ENCODE results near the gene ABCG5. TPM values are rescaled to one million over a fixed set of nuclear protein-coding genes. Genes with fewer than 3 reads are reported as not detected.

The ABCG5 gene
- total and polyA plus RNA-seq, 2 experiments from 2014 or later: 0.08 TPM; not detected in 1

GRCh38 chr2:43810888-43811287, 27.8 kb downstream of the ABCG5 start (continued):
- no peak for TF ChIP-seq CTCF (conservative IDR thresholded peaks at IDR 0.05; ENCODE audit: low read depth in 2 of 2)

- no peaks in the 10 kb centered on the region for H3K27me3 ChIP-seq (ENCODE audit: insufficient read depth)
- H3K36me3 ChIP-seq (ENCODE audit: insufficient read depth): no peaks in the 10 kb centered on the region
- H3K27ac Mint-ChIP-seq: no peak overlapping the region
- H3K4me1 Mint-ChIP-seq: no peaks in the 10 kb centered on the region
- H2AFZ ChIP-seq: no peak overlapping the region
- ATAC-seq (no peak), DNase-seq (ENCODE audit: low spot score) (no peak)
- H3K4me2 ChIP-seq: no peak overlapping the region
- no peaks in the 10 kb centered on the region for H3K9me3 Mint-ChIP-seq
- no peaks in the 10 kb centered on the region for H3K9me2 ChIP-seq (ENCODE audit: insufficient read depth)
- H3K4me3 ChIP-seq: no peak overlapping the region
- no peak overlapping the region for H3K4me3 Mint-ChIP-seq
- no peaks in the 10 kb centered on the region for H3K27me3 Mint-ChIP-seq (ENCODE audit: insufficient read depth, low read depth, poor library complexity)
- H3K79me2 ChIP-seq (replicated peaks; ENCODE audit: insufficient read depth): no peaks in the 10 kb centered on the region
- H3K27ac ChIP-seq (ENCODE audit: low read depth): no peak overlapping the region
- H3K36me3 Mint-ChIP-seq (ENCODE audit: low read depth): no peaks in the 10 kb centered on the region
- H3K4me1 ChIP-seq (ENCODE audit: insufficient read depth): no peaks in the 10 kb centered on the region
- H3F3A ChIP-seq (replicated peaks; ENCODE audit: low read depth): no peaks in the 10 kb centered on the region
- no peaks in the 10 kb centered on the region for H4K20me1 ChIP-seq (replicated peaks; ENCODE audit: insufficient read depth)
- TF ChIP-seq EZH2 (IDR thresholded peaks at IDR 0.05; ENCODE audit: low read depth, unreplicated experiment): no peak
- TF ChIP-seq ZNF331 (CRISPR knock-in tag; IDR thresholded peaks at IDR 0.05; ENCODE audit: low read depth): no peak
- no peak for TF ChIP-seq ZNF114 (CRISPR knock-in tag; IDR thresholded peaks at IDR 0.05)
- no peak for TF ChIP-seq POLR2AphosphoS5 (IDR thresholded peaks at IDR 0.05; ENCODE audit: low read depth)
- TF ChIP-seq NANOG (IDR thresholded peaks at IDR 0.05; ENCODE audit: borderline replicate concordance): no peak
- no peak for TF ChIP-seq STAT1 (IDR thresholded peaks at IDR 0.05; ENCODE audit: unreplicated experiment)
- no peak for TF ChIP-seq CREB1 (CRISPR knock-in tag; IDR thresholded peaks at IDR 0.05; ENCODE audit: low read depth)
- no peak for TF ChIP-seq CTCF (conservative IDR thresholded peaks at IDR 0.05; ENCODE audit: low read depth in 2 of 2)
- TF ChIP-seq ZNF462 (CRISPR knock-in tag; IDR thresholded peaks at IDR 0.05): no peak
- TF ChIP-seq ETS1 (IDR thresholded peaks at IDR 0.05): no peak
- TF ChIP-seq REST (IDR thresholded peaks at IDR 0.05; ENCODE audit: unreplicated experiment): no peak
Observed at GRCh38 chr2:43810452-43810851, 28.2 kb downstream of the ABCG5 start.
